Stimulated activated CD4-positive, alpha-beta T cell treated with anti-CD3 and anti-CD28 coated beads, Interleukin-15, amount 100 ng/mL, for 24 hours (primary cell): ENCODE measurements around the gene ZCCHC24.

Source experiments
- DNase-seq: peaks from one replicate; pipeline ENCODE4 v3.0.0-alpha.2; 2020

Gene ZCCHC24

GRCh38 chr10:79380125-79380945 is 65.1 kb downstream of the ZCCHC24 start:
- DNase-seq = no peak

GRCh38 chr10:79379512-79380124 is 65.8 kb downstream of the ZCCHC24 start:
- DNase-seq = no peak

GRCh38 chr10:79378647-79379511 is 66.5 kb downstream of the ZCCHC24 start:
- DNase-seq = no peak

- DNase-seq = no peak
Observed at GRCh38 chr10:79378383-79378646, 67.1 kb downstream of the ZCCHC24 start.

GRCh38 chr10:79377557-79378382 is 67.7 kb downstream of the ZCCHC24 start:
- no peak for DNase-seq

- no peak for DNase-seq
Observed at GRCh38 chr10:79376751-79377556, 68.5 kb downstream of the ZCCHC24 start.

- DNase-seq = no peak
Observed at GRCh38 chr10:79376078-79376628, 69.3 kb downstream of the ZCCHC24 start.

GRCh38 chr10:79375321-79376077 is 69.9 kb downstream of the ZCCHC24 start:
- no peak for DNase-seq

GRCh38 chr10:79374312-79375191 is 70.9 kb downstream of the ZCCHC24 start:
- DNase-seq = peak; percentile 83

- no peak for DNase-seq
Observed at GRCh38 chr10:79372871-79373270, 72.6 kb downstream of the ZCCHC24 start.

GRCh38 chr10:79367426-79368189 is 77.8 kb downstream of the ZCCHC24 start:
- no peak for DNase-seq

- DNase-seq = no peak
Observed at GRCh38 chr10:79361726-79362397, 83.6 kb downstream of the ZCCHC24 start.

- DNase-seq = no peak
Observed at GRCh38 chr10:79360499-79361342, 84.7 kb downstream of the ZCCHC24 start.

- no peak for DNase-seq
Observed at GRCh38 chr10:79359816-79360498, 85.5 kb downstream of the ZCCHC24 start.

GRCh38 chr10:79358811-79359210 is 86.6 kb downstream of the ZCCHC24 start:
- no peak for DNase-seq

GRCh38 chr10:79357180-79357579 is 88.2 kb downstream of the ZCCHC24 start:
- DNase-seq = no peak

GRCh38 chr10:79356104-79356503 is 89.3 kb downstream of the ZCCHC24 start:
- no peak for DNase-seq
